ENCODE measurements around the gene WNT3. TPM values are rescaled to one million over a fixed set of nuclear protein-coding genes. Genes with fewer than 3 reads are reported as not detected.

WNT3 gene
- total RNA-seq, 1 experiment from 2014 or later = 5.5 TPM

GRCh38 chr17:46866747-46867146 is 48.3 kb upstream of the WNT3 start:
- POLR2A ChIA-PET = no interaction called here
- no peak overlapping the region for H3K4me3 ChIP-seq (replicated peaks in 1 of 2; ENCODE audit: low read depth in 1 of 2, low read length in 2 of 2)
- no peaks in the 10 kb centered on the region for H3K79me2 ChIP-seq (ENCODE audit: insufficient read depth, low read length)
- CTCF ChIA-PET = interaction anchor here (1.3 kb wide), 1 partner anchor 10 kb away, joined by 5 read pairs; no protein-coding TSS in a partner anchor
- H4K20me1 ChIP-seq (ENCODE audit: insufficient read depth) = no peaks in the 10 kb centered on the region
- H2AFZ ChIP-seq (ENCODE audit: low read depth, low read length, poor library complexity, severe bottlenecking) = no peak overlapping the region
- DNase-seq (ENCODE audit: low read depth, low spot score) (no peak), ATAC-seq (no peak)
- TF ChIP-seq EGR1 (IDR thresholded peaks at IDR 0.05; ENCODE audit: low read depth) = no peak
- no peak for TF ChIP-seq SIN3A (IDR thresholded peaks at IDR 0.05; ENCODE audit: low read depth)
- no peak for TF ChIP-seq EZH2phosphoT487 (IDR thresholded peaks at IDR 0.05; ENCODE audit: borderline replicate concordance)
- TF ChIP-seq, protein P1, sequence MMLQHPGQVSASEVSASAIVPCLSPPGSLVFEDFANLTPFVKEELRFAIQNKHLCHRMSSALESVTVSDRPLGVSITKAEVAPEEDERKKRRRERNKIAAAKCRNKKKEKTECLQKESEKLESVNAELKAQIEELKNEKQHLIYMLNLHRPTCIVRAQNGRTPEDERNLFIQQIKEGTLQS (IDR thresholded peaks at IDR 0.05) = no peak
- no peak for TF ChIP-seq YY1 (IDR thresholded peaks at IDR 0.05; ENCODE audit: extremely low read depth, insufficient replicate concordance, low read depth, low read length)
- no peak for TF ChIP-seq TCF7L2 (IDR thresholded peaks at IDR 0.05; ENCODE audit: borderline replicate concordance, extremely low read depth, insufficient read depth, insufficient read length)
- no peak for TF ChIP-seq CBX3 (IDR thresholded peaks at IDR 0.05; ENCODE audit: low read depth)
- no peak for TF ChIP-seq REST (IDR thresholded peaks at IDR 0.05; ENCODE audit: low read depth)
- TF ChIP-seq CEBPB (IDR thresholded peaks at IDR 0.05; ENCODE audit: low read depth) = no peak
- TF ChIP-seq FOSL1 (IDR thresholded peaks at IDR 0.05; ENCODE audit: low read depth) = no peak
- no peak for TF ChIP-seq SRF (IDR thresholded peaks at IDR 0.05; ENCODE audit: low read depth)
- TF ChIP-seq POLR2A (IDR thresholded peaks at IDR 0.05; ENCODE audit: borderline replicate concordance, extremely low read depth, insufficient read depth, insufficient read length) = no peak
- no peak for TF ChIP-seq CTCF (IDR thresholded peaks at IDR 0.05 in 2 of 3, conservative IDR thresholded peaks at IDR 0.05 in 1 of 3; ENCODE audit: borderline replicate concordance in 1 of 3, insufficient read depth in 1 of 3, low read depth in 2 of 3, low read length in 2 of 3)
- TF ChIP-seq RAD21 (IDR thresholded peaks at IDR 0.05; ENCODE audit: low read depth) = no peak
- no peak for TF ChIP-seq SP1 (IDR thresholded peaks at IDR 0.05; ENCODE audit: low read depth)
- TF ChIP-seq POLR2AphosphoS5 (IDR thresholded peaks at IDR 0.05; ENCODE audit: low read depth, low read length) = no peak
- H3K9me2 ChIP-seq (ENCODE audit: insufficient read depth) = no peaks in the 10 kb centered on the region
- H3K36me3 ChIP-seq (ENCODE audit: control insufficient read depth in 1 of 2, insufficient read depth in 2 of 2, low read length in 2 of 2) = no peaks in the 10 kb centered on the region
- H3K27me3 ChIP-seq (ENCODE audit: insufficient read depth, low read length) = no peaks in the 10 kb centered on the region
- H3K4me1 ChIP-seq (ENCODE audit: control insufficient read depth in 1 of 2, insufficient read depth in 2 of 2, low read length in 2 of 2) = no peaks in the 10 kb centered on the region
- no peaks in the 10 kb centered on the region for H3K9me3 ChIP-seq (ENCODE audit: control insufficient read depth in 1 of 2, insufficient read depth in 1 of 2, low read depth in 1 of 2, low read length in 2 of 2)
- no peak overlapping the region for H3K9ac ChIP-seq (ENCODE audit: low read length)
- no peak overlapping the region for H3K27ac ChIP-seq (ENCODE audit: low read depth, low read length)
- H3K4me2 ChIP-seq (ENCODE audit: low read length) = no peak overlapping the region
- RAD21 ChIA-PET (ENCODE audit: low non-redundant PET in 1 of 2, low total read pairs in 2 of 2, uncharacterized antibody in 2 of 2, unreplicated experiment in 2 of 2) = no interaction called here
- no TSS peak for BruUV-seq (replicated peaks)
- intact Hi-C loops (cut with micrococcal nuclease) = no loop called here

All from HCT116 (cell line).